Stimulated activated CD4-positive, alpha-beta T cell treated with anti-CD3 and anti-CD28 coated beads, TNF-alpha, amount 100 ng/mL, for 4 hours (primary cell): Measurements from ENCODE around the gene TMEM208.

Experiments used
- DNase-seq, 3 experiments: peaks; one replicate each; pipeline ENCODE4 v3.0.0-alpha.2; 2020; ENCODE audit warnings: low read depth in 3 of 3

TMEM208 gene

DNA sequence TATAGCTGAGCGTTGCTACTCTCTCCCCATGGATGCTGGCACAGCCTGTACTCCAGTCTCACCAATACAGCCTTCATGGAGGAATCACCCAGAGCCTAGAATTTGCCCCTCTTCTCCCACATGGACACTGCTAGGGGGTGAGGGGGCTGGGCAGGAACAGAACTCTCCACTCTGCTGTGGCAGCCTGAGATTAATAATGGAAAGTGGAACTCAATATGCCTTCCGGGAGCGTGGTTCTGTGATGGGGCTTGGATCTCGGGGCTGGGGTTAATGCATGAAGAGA is 23.1 kb downstream of the TMEM208 start:
- DNase-seq = no peak

DNA sequence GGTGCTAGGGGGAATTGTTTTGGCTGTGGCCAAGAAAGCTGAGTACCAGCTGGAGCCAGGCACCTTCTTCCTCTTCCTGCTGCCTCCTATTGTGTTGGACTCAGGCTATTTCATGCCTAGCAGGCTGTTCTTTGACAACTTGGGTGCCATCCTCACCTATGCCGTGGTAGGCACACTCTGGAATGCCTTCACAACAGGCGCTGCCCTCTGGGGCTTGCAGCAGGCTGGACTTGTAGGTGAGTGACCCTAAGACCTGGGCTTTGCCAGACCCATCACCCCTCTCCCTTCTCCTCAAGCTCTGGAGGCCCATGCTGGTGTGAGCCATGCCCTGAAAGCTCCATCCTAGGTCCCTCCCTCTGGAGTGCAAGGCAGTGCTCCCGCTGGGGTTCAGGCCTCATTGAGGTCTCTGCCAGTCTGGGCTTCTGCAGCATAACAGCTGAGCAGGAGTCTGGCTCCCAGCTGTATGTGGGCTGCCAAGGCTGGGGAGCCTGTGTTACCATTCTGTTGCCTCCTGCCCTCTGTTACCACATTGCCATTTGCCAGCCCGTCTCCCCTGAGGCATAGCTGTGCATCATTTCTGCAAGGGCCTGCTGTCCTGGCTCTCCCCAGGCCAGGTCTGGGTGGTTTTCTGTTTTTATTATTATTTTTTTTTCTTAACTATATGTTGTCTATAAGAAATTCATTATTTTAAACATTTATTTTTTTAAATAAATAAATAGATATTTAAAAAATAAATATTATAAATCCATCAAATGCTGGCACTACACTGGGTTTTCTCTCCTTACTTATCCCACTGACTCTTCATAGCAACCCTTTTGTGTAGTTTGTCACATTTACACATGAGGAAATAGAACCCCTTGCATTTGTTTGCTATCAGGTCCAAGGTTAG is 25.9 kb downstream of the TMEM208 start:
- DNase-seq = no peak

DNA sequence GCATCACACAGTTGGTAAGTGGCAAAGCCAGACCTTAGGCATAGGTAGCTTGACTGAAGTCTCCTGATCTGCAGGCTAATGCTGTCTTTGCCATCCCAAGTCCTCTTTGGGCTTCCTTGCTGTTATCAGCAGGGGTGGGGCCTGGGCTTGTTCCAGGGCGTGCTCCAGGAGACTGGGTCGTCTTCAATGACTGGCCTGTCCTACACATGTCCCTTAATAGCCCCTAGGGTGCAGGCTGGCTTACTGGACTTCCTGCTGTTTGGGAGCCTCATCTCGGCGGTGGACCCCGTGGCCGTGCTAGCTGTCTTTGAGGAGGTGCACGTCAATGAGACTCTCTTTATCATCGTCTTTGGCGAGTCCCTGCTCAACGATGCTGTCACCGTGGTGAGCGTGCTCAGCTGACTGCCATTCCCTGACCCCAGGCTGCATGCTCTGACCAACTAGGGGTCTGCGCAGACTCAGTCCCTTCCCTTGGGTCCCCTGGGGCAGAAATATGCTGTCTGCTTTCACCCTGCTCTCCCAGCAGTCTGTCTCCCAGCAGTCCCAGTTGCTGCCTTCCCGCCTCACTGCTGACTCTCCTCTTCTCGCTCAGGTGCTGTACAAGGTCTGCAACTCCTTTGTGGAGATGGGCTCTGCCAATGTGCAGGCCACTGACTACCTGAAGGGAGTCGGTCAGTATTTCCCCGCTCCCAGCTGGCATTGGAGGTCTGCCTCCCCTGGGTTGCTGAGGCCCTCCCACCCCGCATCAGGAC is 28.0 kb downstream of the TMEM208 start:
- no peak for DNase-seq

DNA sequence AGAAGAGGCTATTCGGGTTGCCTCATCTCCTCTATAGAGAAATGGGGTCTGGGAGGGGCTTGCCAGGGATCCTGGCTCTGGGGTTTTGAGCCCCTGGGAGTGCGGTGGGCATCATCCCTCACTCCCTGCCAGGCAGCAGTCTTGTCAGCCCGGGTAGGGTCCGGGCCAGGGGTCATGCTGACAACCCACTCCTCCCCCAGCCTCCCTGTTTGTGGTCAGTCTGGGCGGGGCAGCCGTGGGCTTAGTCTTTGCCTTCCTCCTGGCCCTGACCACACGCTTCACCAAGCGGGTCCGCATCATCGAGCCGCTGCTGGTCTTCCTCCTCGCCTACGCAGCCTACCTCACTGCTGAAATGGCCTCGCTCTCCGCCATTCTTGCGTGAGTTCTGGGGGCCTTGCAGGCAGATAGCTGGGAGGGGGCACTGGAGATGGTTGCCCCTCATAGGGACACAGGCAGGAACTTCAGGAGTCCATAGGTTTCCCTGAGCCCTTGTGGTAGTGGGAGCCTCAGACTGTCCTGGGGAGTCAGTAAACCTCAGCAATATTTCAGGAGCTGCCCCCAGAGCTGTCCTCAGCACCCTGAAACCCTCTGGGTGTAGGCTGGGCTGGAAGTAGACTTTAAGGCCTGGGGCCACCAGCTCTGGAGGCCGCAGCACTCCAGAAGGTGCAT is 28.8 kb downstream of the TMEM208 start:
- DNase-seq = no peak

DNA sequence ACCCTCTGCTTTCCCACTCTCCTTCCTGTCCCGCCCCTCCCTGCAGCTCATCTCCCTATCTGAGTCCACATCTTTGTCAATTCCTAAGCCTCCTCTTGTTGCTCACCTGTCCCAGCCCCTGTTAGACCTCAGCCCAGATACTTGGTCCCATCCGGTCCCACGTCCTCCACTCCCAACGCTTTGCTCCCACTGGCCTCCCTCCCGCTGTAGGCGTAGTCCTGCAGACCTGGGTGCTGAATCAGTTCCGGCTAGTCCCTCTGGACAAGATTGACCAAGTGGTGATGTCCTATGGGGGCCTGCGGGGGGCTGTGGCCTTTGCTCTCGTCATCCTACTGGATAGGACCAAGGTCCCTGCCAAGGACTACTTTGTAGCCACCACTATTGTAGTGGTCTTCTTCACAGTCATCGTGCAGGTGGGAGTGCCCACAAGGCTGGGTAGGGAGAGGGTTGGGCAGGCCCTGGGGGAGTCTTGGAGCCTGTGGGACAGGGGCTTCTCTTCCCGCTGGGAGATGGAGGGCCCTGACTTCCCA is 29.8 kb downstream of the TMEM208 start:
- no peak for DNase-seq

DNA sequence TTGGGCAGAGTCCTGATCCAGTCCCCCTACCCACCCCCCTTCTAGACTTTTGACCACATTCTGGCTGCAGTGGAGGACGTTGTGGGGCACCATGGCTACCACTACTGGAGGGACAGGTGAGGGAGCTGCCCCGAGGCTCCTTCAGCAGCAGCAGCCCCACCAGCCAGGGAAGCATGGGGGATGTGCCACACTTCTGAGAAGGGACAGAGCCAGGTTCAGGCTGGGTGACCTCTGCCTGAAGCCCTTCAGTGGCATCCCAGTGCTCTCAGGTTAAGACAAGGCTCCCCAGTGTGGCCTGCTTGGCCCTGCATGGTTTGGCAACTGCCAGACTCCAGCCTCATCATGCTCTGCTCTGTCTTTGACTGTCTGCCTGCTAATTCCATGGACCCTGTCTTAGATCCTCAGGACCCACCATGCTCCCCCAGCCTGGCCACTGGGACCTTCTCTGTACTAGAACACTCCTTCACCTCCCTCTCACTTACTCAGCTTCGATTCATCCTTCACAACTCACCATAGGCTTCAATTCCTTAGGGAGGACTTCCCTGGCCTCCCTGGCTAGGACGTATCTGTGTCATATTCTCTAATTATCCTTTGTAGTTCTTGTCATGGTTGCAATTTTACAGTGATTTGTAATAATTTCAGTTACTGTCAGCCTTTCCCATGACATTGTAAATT is 30.7 kb downstream of the TMEM208 start:
- no peak for DNase-seq

DNA sequence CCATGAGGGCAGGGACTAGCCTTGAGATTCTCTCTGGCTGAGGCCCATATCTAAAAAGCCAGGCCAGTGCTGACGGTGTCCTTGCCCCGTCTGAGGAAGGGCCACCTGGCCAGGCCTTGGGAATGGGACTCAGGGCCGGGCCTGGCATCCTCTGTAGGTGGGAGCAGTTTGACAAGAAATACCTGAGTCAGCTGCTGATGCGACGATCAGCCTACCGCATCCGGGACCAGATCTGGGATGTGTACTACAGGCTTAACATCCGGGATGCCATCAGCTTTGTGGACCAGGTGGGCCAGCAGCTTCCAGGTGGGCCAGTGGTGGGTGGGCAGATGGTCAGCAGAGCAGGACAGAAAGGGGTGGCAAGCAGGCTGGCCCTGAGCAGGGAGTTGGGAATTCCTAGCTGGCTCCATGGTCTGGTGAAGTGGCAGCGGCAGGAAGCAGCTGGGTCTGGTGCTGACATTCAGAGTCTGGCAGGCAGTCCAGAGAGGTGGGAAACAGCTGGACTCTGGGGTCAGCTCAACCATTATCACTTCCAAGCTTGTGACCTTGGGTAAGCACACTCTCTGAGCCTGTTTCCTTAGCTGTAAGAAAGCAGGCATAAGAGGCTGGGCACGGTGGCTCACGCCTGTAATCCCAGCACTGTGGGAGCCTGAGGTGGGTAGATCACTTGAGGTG is 31.4 kb downstream of the TMEM208 start:
- no peak for DNase-seq

DNA sequence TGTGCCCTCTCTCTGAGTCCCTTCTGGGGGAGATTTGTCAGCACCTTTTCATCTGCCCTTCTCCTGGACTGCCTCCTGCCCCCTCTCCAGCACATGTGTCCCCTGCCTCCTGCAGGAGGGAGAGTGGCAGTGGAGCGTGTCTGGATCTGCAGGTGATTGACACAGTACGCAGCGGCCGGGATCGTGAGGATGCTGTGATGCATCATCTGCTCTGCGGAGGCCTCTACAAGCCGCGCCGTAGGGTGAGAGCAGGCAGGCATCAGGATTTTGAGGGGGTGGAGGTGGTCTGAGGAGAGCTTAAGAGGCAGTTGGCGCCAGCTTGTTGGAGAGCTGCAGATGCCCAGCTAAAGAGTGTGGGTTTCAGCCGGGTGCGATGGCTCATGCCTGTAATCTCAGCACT is 32.8 kb downstream of the TMEM208 start:
- DNase-seq = no peak

DNA sequence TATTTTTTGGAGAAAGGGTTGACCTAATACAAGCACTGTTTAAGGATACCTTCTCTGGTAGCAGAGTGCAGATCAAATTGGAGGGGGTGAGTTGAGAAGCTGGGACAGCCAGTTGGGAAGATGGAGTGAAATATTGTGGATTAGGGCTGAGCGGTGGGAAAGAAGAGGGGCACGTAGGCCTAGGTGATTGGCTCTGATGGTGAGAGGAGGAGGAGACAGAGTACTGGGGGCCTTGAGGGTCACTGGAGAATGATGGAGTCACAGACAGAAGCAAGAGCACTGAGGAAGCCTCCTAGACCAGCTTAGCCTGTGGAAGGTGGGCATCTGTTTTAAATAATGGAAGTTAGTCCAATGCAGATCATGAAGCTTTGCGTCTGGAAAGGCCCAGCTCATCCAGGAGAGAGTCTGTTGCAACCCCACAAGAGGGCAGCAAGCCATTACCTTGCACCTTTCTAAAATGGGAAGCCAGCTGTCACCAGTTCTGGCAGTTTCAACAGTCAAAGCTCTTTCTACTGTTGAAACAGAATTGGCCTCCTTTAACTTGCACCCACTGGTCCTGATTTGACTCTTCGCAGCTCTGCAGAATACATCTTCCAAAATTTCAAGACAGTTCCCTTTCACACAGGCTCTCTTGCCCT is 33.6 kb downstream of the TMEM208 start:
- DNase-seq = no peak

DNA sequence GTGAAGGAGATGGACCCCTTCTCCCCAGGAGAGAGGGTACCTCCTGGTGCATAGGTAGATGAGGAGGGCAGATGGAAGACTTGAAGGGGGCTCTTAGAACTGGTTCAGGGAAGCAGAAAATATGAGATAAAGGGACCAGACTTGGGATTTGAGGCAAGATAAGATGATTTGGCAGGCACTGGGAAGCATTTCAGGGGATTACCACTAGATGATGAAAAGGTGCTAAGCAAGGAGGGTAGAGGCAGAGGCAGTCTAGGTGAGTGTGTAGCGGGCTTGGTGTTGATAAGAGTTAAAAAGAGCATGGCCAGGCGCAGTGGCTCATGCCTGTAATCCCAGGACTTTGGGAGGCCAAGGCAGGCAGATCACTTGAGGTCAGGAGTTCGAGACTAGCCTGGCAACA is 36.3 kb downstream of the TMEM208 start:
- DNase-seq = no peak

DNA sequence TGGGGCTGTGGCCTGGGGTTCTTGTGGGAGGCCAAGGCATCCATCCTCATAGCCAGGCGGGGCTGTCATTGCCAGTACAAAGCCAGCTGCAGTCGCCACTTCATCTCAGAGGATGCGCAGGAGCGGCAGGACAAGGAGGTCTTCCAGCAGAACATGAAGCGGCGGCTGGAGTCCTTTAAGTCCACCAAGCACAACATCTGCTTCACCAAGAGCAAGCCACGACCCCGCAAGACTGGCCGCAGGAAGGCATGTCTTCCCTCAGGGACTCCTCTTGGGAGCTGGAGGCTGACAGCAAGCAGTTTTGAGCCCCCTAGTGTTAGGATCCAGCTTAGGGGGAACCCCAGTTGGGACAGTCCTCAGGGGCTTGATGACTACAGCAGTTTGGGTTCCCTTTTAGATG is 37.3 kb downstream of the TMEM208 start:
- no peak for DNase-seq

DNA sequence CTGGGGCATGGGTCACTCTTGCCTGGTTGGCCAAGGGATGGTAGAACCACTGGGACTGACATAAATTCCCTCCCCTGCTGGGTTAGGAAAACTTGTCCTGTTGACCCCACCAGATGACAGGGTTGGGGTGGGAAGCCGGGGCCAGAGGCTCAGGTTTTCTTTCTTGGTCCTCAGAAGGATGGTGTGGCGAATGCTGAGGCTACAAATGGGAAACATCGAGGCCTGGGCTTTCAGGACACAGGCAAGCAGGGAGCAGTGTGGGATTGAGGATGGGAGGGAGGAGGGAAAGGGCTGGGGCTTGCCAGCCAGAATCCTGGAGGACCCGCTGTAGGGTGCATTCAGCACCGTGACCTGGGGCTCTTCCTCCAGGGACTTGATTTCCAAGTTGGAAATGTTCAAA is 37.9 kb downstream of the TMEM208 start:
- no peak for DNase-seq

DNA sequence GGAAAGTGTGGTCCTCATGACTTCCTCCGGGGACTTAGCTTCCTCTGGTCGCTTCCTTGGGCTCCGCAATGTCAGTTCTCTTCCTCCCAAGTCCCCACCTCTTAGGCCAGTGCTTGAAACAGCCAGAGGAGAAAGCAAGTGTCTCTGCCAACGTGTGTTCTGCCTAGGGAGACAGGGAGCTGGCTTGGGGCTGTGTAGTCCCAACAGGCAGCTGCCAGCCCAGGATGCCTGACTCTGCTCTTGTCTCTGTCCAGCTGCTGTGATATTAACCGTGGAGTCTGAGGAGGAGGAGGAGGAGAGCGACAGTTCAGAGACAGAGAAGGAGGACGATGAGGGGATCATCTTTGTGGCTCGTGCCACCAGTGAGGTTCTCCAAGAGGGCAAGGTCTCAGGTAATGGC is 38.9 kb downstream of the TMEM208 start:
- DNase-seq = no peak

DNA sequence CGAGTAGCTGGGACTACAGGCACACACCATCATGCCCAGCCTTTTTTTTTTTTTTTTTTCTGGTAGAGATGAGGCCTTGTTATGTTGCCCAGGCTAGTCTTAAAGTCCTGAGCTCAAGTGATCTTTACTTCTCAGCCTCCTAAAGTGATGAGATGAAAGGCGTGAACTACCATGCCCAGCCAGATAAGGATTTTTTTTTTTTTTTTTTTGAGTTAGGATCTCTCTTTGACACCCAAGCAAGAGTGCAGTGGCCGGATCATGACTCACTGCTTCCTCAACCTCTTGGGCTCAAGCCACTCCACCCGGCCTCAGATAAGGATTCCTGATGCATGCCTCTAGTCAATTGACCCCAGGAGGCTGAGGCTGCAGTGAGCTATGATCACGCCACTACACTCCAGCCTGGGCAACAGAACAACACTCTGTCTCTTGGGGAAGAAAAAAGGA is 41.2 kb downstream of the TMEM208 start:
- no peak for DNase-seq

DNA sequence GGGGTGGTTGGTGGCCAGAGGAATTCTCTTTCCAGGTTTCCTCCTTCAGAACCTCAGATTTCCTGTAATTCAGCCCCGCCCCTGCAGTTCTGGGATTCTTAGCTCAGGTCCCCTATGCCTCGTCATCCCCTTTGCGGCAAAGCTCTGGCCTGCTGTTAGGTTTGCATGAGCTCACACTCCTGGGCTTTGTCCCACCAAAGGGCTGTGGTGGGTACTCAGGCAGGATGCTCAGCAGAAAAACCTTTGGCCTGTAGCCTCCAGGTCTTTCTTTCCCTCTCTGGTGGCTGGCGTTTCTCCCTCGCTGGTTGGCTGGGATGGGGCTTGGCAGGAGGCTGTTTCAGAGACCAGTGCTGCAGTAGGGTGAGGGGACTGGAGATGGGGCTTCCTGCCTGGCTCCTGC is 42.8 kb downstream of the TMEM208 start:
- DNase-seq = no peak

DNA sequence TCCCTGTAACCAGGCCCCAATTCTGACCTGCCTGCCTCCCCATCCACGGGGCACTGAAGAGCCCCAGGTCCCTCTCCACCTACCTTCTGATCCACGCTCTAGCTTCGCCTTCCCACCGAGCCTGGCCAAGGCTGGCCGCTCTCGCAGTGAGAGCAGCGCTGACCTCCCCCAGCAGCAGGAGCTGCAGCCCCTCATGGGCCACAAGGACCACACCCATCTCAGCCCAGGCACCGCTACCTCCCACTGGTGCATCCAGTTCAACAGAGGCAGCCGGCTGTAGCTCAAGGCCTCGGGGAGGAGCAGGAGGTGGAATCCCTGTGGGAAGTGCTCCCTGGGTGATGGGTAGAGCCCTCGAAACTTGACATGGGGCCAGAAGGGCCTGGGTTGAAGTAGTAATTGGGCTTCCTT is 44.0 kb downstream of the TMEM208 start:
- DNase-seq = no peak

DNA sequence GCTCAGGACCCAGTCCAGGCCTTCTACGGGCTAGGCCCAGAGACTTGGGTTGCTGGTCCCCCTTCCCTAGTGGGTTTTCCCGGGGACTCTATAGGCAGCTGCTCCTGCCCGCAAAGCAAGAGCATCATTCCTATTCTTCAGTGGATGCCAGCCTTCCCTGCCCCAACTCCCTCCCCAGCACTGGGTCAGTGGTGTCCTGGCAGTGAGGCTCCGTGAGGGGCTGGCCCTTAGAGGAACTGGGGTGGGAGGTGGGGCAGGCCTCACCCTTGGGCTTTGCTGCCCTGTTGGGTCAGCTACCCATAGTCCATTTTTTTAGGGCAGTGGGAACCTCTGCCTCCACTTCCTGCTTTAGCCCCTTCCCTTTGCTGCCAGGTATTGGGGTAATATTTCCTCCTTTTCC is 44.5 kb downstream of the TMEM208 start:
- no peak for DNase-seq

DNA sequence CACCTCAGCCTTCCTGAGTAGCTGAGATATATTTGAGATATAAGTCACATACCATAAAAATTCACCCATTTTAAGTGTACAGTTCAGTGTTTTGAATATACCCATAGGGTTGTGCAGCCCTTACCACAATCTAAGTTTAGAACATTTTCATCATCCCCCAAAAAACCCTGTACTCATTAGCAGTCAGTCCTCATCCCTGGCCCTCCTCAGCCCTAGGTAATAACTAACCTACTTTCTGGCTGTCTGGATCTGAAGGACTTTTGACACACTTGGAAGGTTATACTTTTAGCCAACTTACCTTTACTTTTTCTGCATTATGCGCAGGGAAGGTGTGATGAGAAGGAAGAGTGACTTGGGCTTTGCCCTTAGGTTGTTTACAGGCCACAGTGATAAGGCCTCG is 48.4 kb downstream of the TMEM208 start:
- no peak for DNase-seq

DNA sequence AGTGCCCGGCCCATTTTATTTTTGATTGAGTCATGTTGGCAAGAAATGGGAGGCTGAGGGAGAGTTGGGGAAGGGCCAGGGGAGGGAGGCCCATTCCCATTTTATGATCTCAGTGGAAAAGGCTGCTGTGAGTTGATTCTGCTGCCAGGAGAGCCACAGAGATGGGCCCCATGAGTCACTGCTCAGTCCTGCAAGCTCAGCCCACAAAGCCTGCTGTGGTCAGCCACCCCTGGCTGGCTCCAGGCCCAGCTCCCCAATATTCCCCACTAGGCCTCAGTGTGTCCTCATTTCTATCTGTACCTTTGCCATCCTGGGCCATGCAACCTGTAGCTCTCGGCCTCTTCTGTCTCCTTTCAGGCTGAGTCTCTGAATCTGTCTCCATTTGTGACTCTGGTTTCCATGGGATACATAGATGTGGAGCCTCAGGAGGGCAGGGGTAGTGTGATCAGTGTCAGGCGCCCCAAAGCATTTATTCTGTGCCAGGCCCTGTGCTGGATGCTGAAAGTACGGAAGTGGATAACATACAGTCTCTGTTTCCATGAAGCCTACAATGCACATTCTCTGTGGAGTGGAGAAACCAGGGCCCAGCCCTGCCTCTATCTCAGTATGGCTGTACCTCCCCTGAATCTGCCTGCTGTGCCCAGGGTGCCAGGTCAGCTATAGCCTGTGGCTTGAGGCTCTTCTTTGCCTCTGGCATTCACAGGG is 50.5 kb downstream of the TMEM208 start:
- DNase-seq = no peak
